VCaP (cell line): ENCODE results near the gene ITGA5.

ENCODE experiments used
- H3K27ac ChIP-seq: fragments of 450-650 bp; 2 replicates; pipeline ENCODE4 v1.5.1; 2017
- CTCF ChIP-seq: fragments of 450-650 bp; conservative IDR thresholded peaks from 2 replicates; pipeline ENCODE4 v1.5.1; 2017; ENCODE audit warnings: mild to moderate bottlenecking, moderate library complexity

The ITGA5 gene

GRCh38 chr12:54416687-54417603 is 2.1 kb downstream of the ITGA5 start:
- TF ChIP-seq CTCF: no peak
- no peak overlapping the region for H3K27ac ChIP-seq

GRCh38 chr12:54415221-54415929 is 3.7 kb downstream of the ITGA5 start:
- TF ChIP-seq CTCF: no peak
- no peak overlapping the region for H3K27ac ChIP-seq

- no peak for TF ChIP-seq CTCF
- no peak overlapping the region for H3K27ac ChIP-seq
Measured at GRCh38 chr12:54413284-54414190, 5.5 kb downstream of the ITGA5 start.

GRCh38 chr12:54412786-54413185 is 6.3 kb downstream of the ITGA5 start:
- no peak for TF ChIP-seq CTCF
- no peak overlapping the region for H3K27ac ChIP-seq

- no peak overlapping the region for H3K27ac ChIP-seq
- no peak for TF ChIP-seq CTCF
Measured at GRCh38 chr12:54412348-54412747, 6.7 kb downstream of the ITGA5 start.

- H3K27ac ChIP-seq: no peak overlapping the region
- no peak for TF ChIP-seq CTCF
Measured at GRCh38 chr12:54411391-54412241, 7.5 kb downstream of the ITGA5 start.
